Vagina (tissue), 2 donors: Measurements from ENCODE around the gene CFHR5. TPM values are rescaled to one million over a fixed set of nuclear protein-coding genes. Genes with fewer than 3 reads are reported as not detected.

ENCODE experiments used
- DNase-seq, 2 donors: peaks; one replicate each; pipeline ENCODE4 v3.0.0-alpha.2; 2017; ENCODE audit errors: extremely low spot score in 2 of 2
- H3K27ac ChIP-seq: fragments of 200-600 bp; sonication (generic); one replicate; pipeline ENCODE4 v1.5.1; 2019
- H3K27me3 ChIP-seq: fragments of 200-600 bp; sonication (generic); one replicate; pipeline ENCODE4 v1.5.1; 2019
- H3K36me3 ChIP-seq, 2 donors: fragments of 200-600 bp; sonication (generic); one replicate each; pipeline ENCODE4 v1.5.1; 2017 to 2019
- H3K4me1 ChIP-seq: fragments of 200-600 bp; sonication (generic); one replicate; pipeline ENCODE4 v1.5.1; 2019
- H3K4me3 ChIP-seq, 2 donors: fragments of 200-600 bp; sonication (generic); 1 replicate in 1 of 2; 2 replicates in 1 of 2; pipeline ENCODE4 v1.5.1; 2016 to 2019
- H3K9me3 ChIP-seq: fragments of 200-600 bp; sonication (generic); one replicate; pipeline ENCODE4 v1.5.1; 2019
- CTCF ChIP-seq, 3 experiments: fragments of 450-650 bp in 2 of 3; fragments of 200-600 bp in 1 of 3; sonication (generic) in 1 of 3; IDR thresholded peaks; one replicate each; pipeline ENCODE4 v1.5.1; 2017 to 2019; ENCODE audit warnings: antibody characterized with exemption in 3 of 3, mild to moderate bottlenecking in 2 of 3, moderate library complexity in 2 of 3
- POLR2A ChIP-seq, 2 donors: fragments of 450-650 bp; IDR thresholded peaks; one replicate each; pipeline ENCODE4 v1.6.1; 2017; ENCODE audit warnings: antibody characterized with exemption in 2 of 2, mild to moderate bottlenecking in 2 of 2, moderate library complexity in 2 of 2
- POLR2AphosphoS5 ChIP-seq, 2 donors: sonication (generic); formaldehyde crosslinking; IDR thresholded peaks; one replicate each; pipeline ENCODE4 v1.9.0; 2017; ENCODE audit warnings: antibody characterized with exemption in 2 of 2, mild to moderate bottlenecking in 2 of 2, low read depth in 1 of 2; ENCODE audit not compliant: insufficient read depth in 1 of 2
- intact Hi-C: fragments of 100-400 bp; cut with DNase I; formaldehyde crosslinking; loops from one replicate; pipeline ENCODE4 v1.15.1; 2023
- small RNA-seq: library from RNA; depleted of rRNA; stranded (forward); fragments of <200 nt; gene quantifications from one replicate; pipeline ENCODE3, GENCODE V24; 2016
- total RNA-seq: library from RNA; depleted of rRNA; stranded (reverse); fragments of >200 nt; gene quantifications from one replicate; pipeline ENCODE4 v1.2.3, GENCODE V29; 2016

The CFHR5 gene
- total RNA-seq, 1 donor from 2014 or later = not detected

DNA sequence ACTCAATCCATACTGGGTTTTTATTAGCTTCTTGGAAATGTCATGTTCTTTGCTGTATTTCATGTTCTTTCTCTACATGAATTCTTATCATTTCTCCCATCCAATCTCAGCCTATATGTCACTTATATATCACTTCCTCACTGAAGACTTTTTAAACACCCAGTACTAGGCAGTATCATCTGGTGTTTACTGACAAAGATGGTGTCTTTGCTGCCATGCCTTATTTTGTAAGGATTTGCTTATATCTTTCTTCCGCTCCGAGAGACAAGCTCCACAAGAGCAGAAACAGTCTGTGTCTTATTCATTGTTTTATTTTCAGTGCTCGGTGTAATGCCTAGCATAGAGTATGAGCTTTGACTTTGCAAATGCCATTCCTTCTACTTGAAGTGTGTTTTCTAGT lies 59.5 kb downstream of the CFHR5 start:
- Histone ChIP-seq H3K4me1 (no peaks in the 10 kb centered on the region), H3K36me3 (no peaks in the 10 kb centered on the region), H3K27ac (no peak overlapping the region), H3K4me3 (no peak overlapping the region), H3K27me3 (no peaks in the 10 kb centered on the region), H3K9me3 (no peaks in the 10 kb centered on the region)
- no peak for DNase-seq
- intact Hi-C loops = no loop called here
- no peak for TF ChIP-seq CTCF (IDR thresholded peaks at IDR 0.05)
- no peak for TF ChIP-seq POLR2AphosphoS5 (IDR thresholded peaks at IDR 0.05; ENCODE audit: insufficient read depth in 1 of 2, low read depth in 1 of 2)
- no peak for TF ChIP-seq POLR2A (IDR thresholded peaks at IDR 0.05)

DNA sequence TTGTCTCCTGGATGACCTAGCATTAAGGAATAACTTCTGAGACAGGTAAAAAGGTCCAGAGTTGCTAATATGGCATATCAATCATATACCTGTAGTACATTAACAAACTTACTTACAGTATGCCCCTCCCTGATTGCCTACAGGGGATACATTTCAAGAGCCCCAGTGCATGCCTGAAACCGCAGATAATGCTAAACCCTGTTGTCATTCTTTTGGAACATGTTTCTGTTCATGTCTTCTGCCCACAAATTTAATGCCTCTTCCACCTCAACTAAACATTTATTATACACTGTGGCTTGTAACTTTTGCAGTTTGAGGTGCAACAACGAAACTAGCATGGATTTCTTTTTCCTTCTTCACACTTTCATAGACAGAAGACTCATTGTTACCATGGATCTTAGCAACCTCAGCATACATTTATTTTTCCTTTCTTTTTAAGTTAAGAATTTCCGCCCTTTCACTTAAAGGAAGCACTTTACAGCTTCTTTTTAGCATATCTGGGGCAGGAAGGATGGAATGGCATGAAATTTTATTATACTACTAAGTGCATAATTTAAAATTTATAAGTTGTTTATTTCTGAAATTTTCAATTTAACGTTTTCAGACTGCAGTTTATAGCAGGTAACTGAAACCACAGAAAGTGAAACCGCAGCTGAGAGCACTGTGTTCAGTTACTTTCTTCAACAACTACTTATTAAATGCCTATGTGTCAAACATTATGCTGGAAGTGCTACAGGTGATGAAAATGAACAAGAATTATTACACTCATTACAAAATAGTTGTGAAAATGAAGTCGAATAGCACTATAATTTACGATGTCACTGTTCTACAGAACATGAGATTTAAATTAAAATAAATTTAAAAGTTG lies 64.4 kb downstream of the CFHR5 start:
- no peaks in the 10 kb centered on the region for H3K36me3 ChIP-seq
- no peaks in the 10 kb centered on the region for H3K9me3 ChIP-seq
- H3K4me1 ChIP-seq = no peaks in the 10 kb centered on the region
- no peak for DNase-seq
- no peak overlapping the region for H3K27ac ChIP-seq
- no peak overlapping the region for H3K4me3 ChIP-seq
- H3K27me3 ChIP-seq = no peaks in the 10 kb centered on the region
- TF ChIP-seq POLR2A (IDR thresholded peaks at IDR 0.05) (no peak), CTCF (IDR thresholded peaks at IDR 0.05) (no peak), POLR2AphosphoS5 (IDR thresholded peaks at IDR 0.05; ENCODE audit: insufficient read depth in 1 of 2, low read depth in 1 of 2) (no peak)
- intact Hi-C loops = no loop called here

DNA sequence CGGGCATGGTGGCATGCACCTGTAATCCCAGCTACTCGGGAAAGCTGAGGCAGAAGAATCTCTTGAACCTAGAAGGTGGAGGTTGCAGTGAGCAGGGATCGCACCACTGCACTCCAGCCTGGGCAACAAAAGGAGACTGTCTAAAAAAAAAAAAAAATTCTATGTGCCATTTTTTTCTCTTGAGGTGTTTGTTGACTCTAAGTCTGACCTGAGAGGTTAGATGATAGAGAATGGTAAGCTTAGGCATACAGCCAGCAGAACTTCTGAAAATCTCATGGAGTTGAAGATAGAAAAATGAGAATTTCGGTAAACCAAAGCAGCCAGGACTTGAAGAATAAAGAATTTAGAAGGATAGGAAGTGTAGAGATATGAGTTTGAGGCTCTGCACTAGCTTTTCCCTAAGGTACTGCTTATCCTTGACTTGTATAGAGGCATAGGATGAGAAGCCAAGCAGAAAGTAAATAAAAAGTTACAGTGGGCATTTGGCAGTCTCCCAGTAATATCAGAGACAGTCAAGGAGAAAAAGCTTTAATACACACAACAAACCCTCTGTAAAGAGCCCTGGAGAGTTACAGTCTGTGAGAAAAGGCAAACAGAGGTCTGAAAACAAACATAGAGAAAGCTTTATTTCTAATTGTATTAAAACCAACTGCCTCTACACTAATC lies 65.5 kb downstream of the CFHR5 start:
- Histone ChIP-seq H3K9me3 (no peaks in the 10 kb centered on the region), H3K27me3 (no peaks in the 10 kb centered on the region), H3K27ac (no peak overlapping the region), H3K4me3 (no peak overlapping the region), H3K36me3 (no peaks in the 10 kb centered on the region), H3K4me1 (no peaks in the 10 kb centered on the region)
- TF ChIP-seq POLR2A (IDR thresholded peaks at IDR 0.05) (no peak), CTCF (IDR thresholded peaks at IDR 0.05) (no peak), POLR2AphosphoS5 (IDR thresholded peaks at IDR 0.05; ENCODE audit: insufficient read depth in 1 of 2, low read depth in 1 of 2) (no peak)
- intact Hi-C loops = no loop called here
- DNase-seq = no peak

DNA sequence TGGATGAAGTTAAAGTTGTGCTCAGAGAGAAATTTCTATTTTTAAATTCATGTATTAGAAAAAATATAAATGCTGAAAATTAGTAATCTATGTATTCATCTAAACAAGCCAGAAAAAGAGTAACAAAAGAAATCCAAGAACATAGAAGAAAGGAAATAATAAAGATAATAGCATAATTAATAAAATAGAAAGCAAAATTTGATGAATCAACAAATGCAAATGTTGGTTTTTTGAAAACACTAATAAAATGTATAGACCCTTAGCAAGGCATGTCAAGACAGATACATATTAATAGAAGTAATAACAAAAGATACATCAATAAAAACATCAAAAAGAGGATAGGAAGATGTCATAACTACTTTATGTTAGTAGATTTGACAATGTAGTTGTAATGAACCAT lies 71.7 kb downstream of the CFHR5 start:
- no peak overlapping the region for H3K4me3 ChIP-seq
- H3K9me3 ChIP-seq = no peaks in the 10 kb centered on the region
- no peak for TF ChIP-seq POLR2A (IDR thresholded peaks at IDR 0.05)
- TF ChIP-seq POLR2AphosphoS5 (IDR thresholded peaks at IDR 0.05; ENCODE audit: insufficient read depth in 1 of 2, low read depth in 1 of 2) = no peak
- TF ChIP-seq CTCF (IDR thresholded peaks at IDR 0.05) = no peak
- H3K27me3 ChIP-seq = no peaks in the 10 kb centered on the region
- no peaks in the 10 kb centered on the region for H3K4me1 ChIP-seq
- intact Hi-C loops = no loop called here
- H3K27ac ChIP-seq = no peak overlapping the region
- no peak for DNase-seq
- no peaks in the 10 kb centered on the region for H3K36me3 ChIP-seq

Small RNA genes lying within 50 kb of the gene (small RNA-seq; reads per million reads assigned to genes)
- gene AL139418.1 = not detected

Other genes with a start within 250 kb of the CFHR5 start
- not detected for gene CFHR3, start 202.7 kb upstream of the CFHR5 start, total RNA-seq
- gene CFHR1, start 157.8 kb upstream of the CFHR5 start, total RNA-seq = not detected
- gene CFHR4, start 89.5 kb upstream of the CFHR5 start, total RNA-seq = not detected
- gene CFHR2, start 33.8 kb upstream of the CFHR5 start, total RNA-seq = not detected
- not detected for gene F13B, start 89.7 kb downstream of the CFHR5 start, total RNA-seq
- gene ASPM, start 169.1 kb downstream of the CFHR5 start, total RNA-seq = 4.2 TPM
- gene ZBTB41, start 223.7 kb downstream of the CFHR5 start, total RNA-seq = 8.8 TPM